Neural cell (in vitro differentiated cells): Measurements from ENCODE around the gene NEURL3. TPM values are rescaled to one million over a fixed set of nuclear protein-coding genes. Genes with fewer than 3 reads are reported as not detected.

Experiments
- H2AFZ ChIP-seq: fragments of 200-600, 300-800 bp; sonication (generic), shearing (Covaris generic); 2 replicates; pipeline ENCODE4 v1.6.0; 2014; ENCODE audit warnings: low read depth, mild to moderate bottlenecking, antibody characterized with exemption, low read length, moderate library complexity
- H3F3A ChIP-seq: fragments of 200-600 bp; shearing (Covaris generic); 2 replicates; pipeline ENCODE4 v1.6.1; 2016; ENCODE audit warnings: mild to moderate bottlenecking, moderate library complexity, mixed read lengths, antibody characterized with exemption, low read length; ENCODE audit not compliant: insufficient read depth, poor library complexity, severe bottlenecking
- H3K27ac ChIP-seq: fragments of 200-600, 300-800 bp; sonication (generic), shearing (Covaris generic); 2 replicates; pipeline ENCODE4 v1.5.1; 2014; ENCODE audit warnings: mild to moderate bottlenecking, low read length, moderate library complexity
- H3K27me3 ChIP-seq: fragments of 300-800, 200-600 bp; sonication (generic), shearing (Covaris generic); 2 replicates; pipeline ENCODE4 v1.6.0; 2014; ENCODE audit warnings: mild to moderate bottlenecking, low read depth, low read length, moderate library complexity; ENCODE audit not compliant: insufficient read depth
- H3K36me3 ChIP-seq: fragments of 300-800, 200-600 bp; sonication (generic), shearing (Covaris generic); 2 replicates; pipeline ENCODE4 v1.5.1; 2014; ENCODE audit warnings: mild to moderate bottlenecking, antibody characterized with exemption, low read length, moderate library complexity; ENCODE audit not compliant: insufficient read depth
- H3K4me2 ChIP-seq: fragments of 300-800, 200-600 bp; sonication (generic), shearing (Covaris generic); 2 replicates; pipeline ENCODE4 v1.6.0; 2014; ENCODE audit warnings: mild to moderate bottlenecking, low read length
- H3K4me3 ChIP-seq: fragments of 300-800, 200-600 bp; sonication (generic), shearing (Covaris generic); 2 replicates; pipeline ENCODE4 v1.5.1; 2014; ENCODE audit warnings: mild to moderate bottlenecking, low read length, moderate library complexity
- H3K79me2 ChIP-seq: fragments of 200-600 bp; shearing (Covaris generic); replicated peaks from 2 replicates; pipeline ENCODE4 v1.6.0; 2014; ENCODE audit warnings: mild to moderate bottlenecking, low read length, moderate library complexity; ENCODE audit not compliant: insufficient read depth
- H3K9ac ChIP-seq: fragments of 300-800, 200-600 bp; sonication (generic), shearing (Covaris generic); 2 replicates; pipeline ENCODE4 v1.6.1; 2016; ENCODE audit warnings: mild to moderate bottlenecking, low read length, mixed read lengths
- H3K9me2 ChIP-seq: fragments of 200-600 bp; shearing (Covaris generic); 2 replicates; pipeline ENCODE4 v1.6.1; 2016; ENCODE audit warnings: mild to moderate bottlenecking, low read length, mixed read lengths; ENCODE audit not compliant: insufficient read depth
- H3K9me3 ChIP-seq: fragments of 200-600, 300-800 bp; sonication (generic), shearing (Covaris generic); 2 replicates; pipeline ENCODE4 v1.6.1; 2016; ENCODE audit warnings: mild to moderate bottlenecking, mixed run types, low read length, moderate library complexity, mixed read lengths
- H4K20me1 ChIP-seq: fragments of 200-600 bp; shearing (Covaris generic); 2 replicates; pipeline ENCODE4 v1.6.1; 2016; ENCODE audit warnings: mild to moderate bottlenecking, mixed run types; ENCODE audit not compliant: insufficient read depth
- CTCF ChIP-seq: fragments of 450-650 bp; IDR thresholded peaks from 2 replicates; pipeline ENCODE4 v1.5.1; 2014; ENCODE audit warnings: antibody characterized with exemption, mild to moderate bottlenecking, moderate library complexity; ENCODE audit not compliant: poor library complexity, severe bottlenecking
- EP300 ChIP-seq: fragments of 450-650 bp; conservative IDR thresholded peaks from 2 replicates; pipeline ENCODE4 v1.6.1; 2014; ENCODE audit warnings: antibody characterized with exemption, mild to moderate bottlenecking, moderate library complexity; ENCODE audit not compliant: poor library complexity, severe bottlenecking
- EZH2 ChIP-seq: fragments of 200-600, 300-800 bp; shearing (Covaris generic), sonication (generic); IDR thresholded peaks from 2 replicates; pipeline ENCODE4 v1.6.1; 2014; ENCODE audit warnings: antibody characterized with exemption, low read length, borderline replicate concordance, mild to moderate bottlenecking; ENCODE audit not compliant: insufficient read depth, poor library complexity, severe bottlenecking
- MXI1 ChIP-seq: fragments of 450-650 bp; conservative IDR thresholded peaks from 2 replicates; pipeline ENCODE4 v1.6.1; 2014; ENCODE audit warnings: antibody characterized with exemption, mild to moderate bottlenecking; ENCODE audit not compliant: poor library complexity, severe bottlenecking
- POLR2AphosphoS5 ChIP-seq: IDR thresholded peaks from 2 replicates; pipeline ENCODE4 v1.6.1; 2012
- RAD21 ChIP-seq: fragments of 450-650 bp; conservative IDR thresholded peaks from 2 replicates; pipeline ENCODE4 v1.6.1; 2014; ENCODE audit warnings: antibody characterized with exemption, mild to moderate bottlenecking, moderate library complexity
- REST ChIP-seq: IDR thresholded peaks from 2 replicates; pipeline ENCODE4 v1.6.1; 2012; ENCODE audit warnings: borderline replicate concordance
- SMC3 ChIP-seq: fragments of 450-650 bp; conservative IDR thresholded peaks from 2 replicates; pipeline ENCODE4 v1.6.1; 2014; ENCODE audit warnings: antibody characterized with exemption, mild to moderate bottlenecking, moderate library complexity; ENCODE audit not compliant: poor library complexity
- TAF1 ChIP-seq: IDR thresholded peaks from 2 replicates; pipeline ENCODE4 v1.6.1; 2012; ENCODE audit warnings: low read depth
- polyA plus RNA-seq: library from polyadenylated mRNA; depleted of rRNA; stranded (reverse); fragments of >200 nt; gene quantifications from 2 replicates; pipeline ENCODE4 v1.2.3, GENCODE V29; 2014

The NEURL3 gene
- polyA plus RNA-seq, 1 donor from 2014 or later = not detected

DNA sequence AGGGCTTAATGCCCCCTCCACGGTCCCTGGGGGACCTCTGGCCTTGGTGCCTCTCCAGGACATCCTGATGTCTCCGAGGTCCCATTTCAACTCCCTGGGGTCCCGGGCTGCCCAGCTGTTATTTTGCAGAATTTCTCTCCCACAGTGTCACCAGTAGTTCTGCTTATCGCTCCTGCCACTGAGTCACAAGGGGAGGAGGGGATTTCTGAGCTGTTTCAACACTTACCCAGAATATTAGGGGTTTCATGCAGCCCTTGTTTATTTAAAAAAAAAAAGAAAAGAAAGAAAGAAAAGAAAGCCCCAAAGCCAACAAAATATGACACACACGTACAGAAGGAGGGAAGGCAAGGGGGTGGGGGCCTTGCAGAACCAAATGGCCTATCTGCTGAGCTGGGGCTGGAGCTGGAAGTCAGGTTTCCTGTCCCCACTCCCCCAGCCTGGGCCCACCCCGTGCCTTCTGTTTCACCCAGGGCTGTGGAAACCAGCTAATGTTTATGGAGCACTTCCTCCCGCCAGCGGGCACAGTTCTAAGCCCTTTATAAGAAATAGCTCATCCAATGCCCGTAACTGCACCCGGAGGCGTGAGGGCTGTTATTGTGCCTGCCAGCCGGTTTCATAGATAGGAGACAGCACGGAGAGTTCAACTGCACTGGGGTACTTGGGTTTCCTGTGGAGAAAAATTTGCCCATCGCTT, 23.0 kb upstream of the NEURL3 start:
- H4K20me1 ChIP-seq = no peaks in the 10 kb centered on the region

More for the DNA sequence above, 23.0 kb upstream of the NEURL3 start:
- peaks cover 28% of the 10 kb centered on the region for H3K27me3 ChIP-seq
- H3K9ac ChIP-seq = no peak overlapping the region
- H3K27ac ChIP-seq = no peak overlapping the region
- no peaks in the 10 kb centered on the region for H3F3A ChIP-seq
- no peaks in the 10 kb centered on the region for H3K79me2 ChIP-seq
- TF ChIP-seq SMC3 (no peak), REST (no peak), CTCF (no peak), POLR2AphosphoS5 (no peak), RAD21 (no peak), TAF1 (no peak), EZH2 (no peak), MXI1 (no peak), EP300 (no peak)
- H3K9me2 ChIP-seq = no peaks in the 10 kb centered on the region
- H3K4me3 ChIP-seq = no peak overlapping the region
- no peaks in the 10 kb centered on the region for H3K36me3 ChIP-seq
- no peak overlapping the region for H3K4me2 ChIP-seq
- no peaks in the 10 kb centered on the region for H3K9me3 ChIP-seq
- H2AFZ ChIP-seq = no peak overlapping the region
